Erythroblast (primary cell): ENCODE results near the gene MIB1.
"Not testable (repeated sequence)": the region's sequence is repeated elsewhere in the genome, so short reads cannot be mapped to it uniquely, and the experiment has no call there.

ENCODE experiments used
- DNase-seq, 2 experiments: peaks; one replicate each; lab custom pipeline; 2025; lab: John Stamatoyannopoulos, UW
- GATA1 ChIP-seq: IDR thresholded peaks from 2 replicates; pipeline ENCODE4 v1.6.1; 2011; ENCODE audit warnings: low read depth, mild to moderate bottlenecking, control low read depth, low read length, moderate library complexity
- POLR2A ChIP-seq: IDR thresholded peaks from 2 replicates; pipeline ENCODE4 v1.6.1; 2011; ENCODE audit warnings: mild to moderate bottlenecking, low read length

The MIB1 gene

GRCh38 chr18:21740538-21741311 lies at the start of gene MIB1:
TSS of gene MIB1 (plus strand) at chr18:21740792. CDS start at chr18:21741584, 792 bp downstream.
- peak; percentile 98 to 99 for DNase-seq
- TF ChIP-seq POLR2A (peak; percentile 78), GATA1 (no peak)

GRCh38 chr18:21693322-21693721 lies 47.3 kb upstream of the MIB1 start:
- no peak for DNase-seq

GRCh38 chr18:21700528-21701075 lies 40.0 kb upstream of the MIB1 start:
- TF ChIP-seq POLR2A (no peak), GATA1 (no peak)
- DNase-seq, result no peak

More at GRCh38 chr18:21693322-21693721, 47.3 kb upstream of the MIB1 start:
- TF ChIP-seq GATA1 (no peak), POLR2A (no peak)

GRCh38 chr18:21701621-21702020 lies 39.0 kb upstream of the MIB1 start:
- TF ChIP-seq POLR2A (no peak), GATA1 (no peak)
- no peak for DNase-seq

- DNase-seq, result no peak
- TF ChIP-seq POLR2A (no peak), GATA1 (no peak)
Observed at GRCh38 chr18:21702602-21703001, 38.0 kb upstream of the MIB1 start.

GRCh38 chr18:21703241-21703820 lies 37.3 kb upstream of the MIB1 start:
- no peak for TF ChIP-seq POLR2A
- TF ChIP-seq GATA1, result no peak
- no peak for DNase-seq

GRCh38 chr18:21704603-21705364 lies 35.8 kb upstream of the MIB1 start, which contains the start of gene ABHD3:
TSS of gene ABHD3 (minus strand) at chr18:21704774. CDS start at chr18:21704665, 109 bp downstream.
- DNase-seq, result peak; percentile 92 to 95
- no peak for TF ChIP-seq GATA1
- peak; percentile 76 for TF ChIP-seq POLR2A

- no peak for DNase-seq
- no peak for TF ChIP-seq GATA1
- TF ChIP-seq POLR2A, result no peak
Observed at GRCh38 chr18:21706386-21706865, 34.2 kb upstream of the MIB1 start.

- DNase-seq, result not testable (repeated sequence)
Observed at GRCh38 chr18:21707130-21707529, 33.5 kb upstream of the MIB1 start.

- TF ChIP-seq POLR2A (no peak), GATA1 (no peak)
- DNase-seq, result no peak
Observed at GRCh38 chr18:21714474-21714873, 26.1 kb upstream of the MIB1 start.

GRCh38 chr18:21722687-21723086 lies 17.9 kb upstream of the MIB1 start:
- DNase-seq, result no peak
- no peak for TF ChIP-seq GATA1
- TF ChIP-seq POLR2A, result no peak

- DNase-seq, result no peak
- TF ChIP-seq POLR2A, result no peak
- TF ChIP-seq GATA1, result no peak
Observed at GRCh38 chr18:21725201-21725600, 15.4 kb upstream of the MIB1 start.

- no peak for TF ChIP-seq GATA1
- no peak for TF ChIP-seq POLR2A
- no peak for DNase-seq
Observed at GRCh38 chr18:21727702-21728101, 12.9 kb upstream of the MIB1 start.
